Retina (tissue), 1 donor: Measurements from ENCODE around the gene SMIM13.

ENCODE experiments used
- DNase-seq: peaks from one replicate; pipeline ENCODE4 v3.0.0-alpha.2; 2016

SMIM13 gene

DNA sequence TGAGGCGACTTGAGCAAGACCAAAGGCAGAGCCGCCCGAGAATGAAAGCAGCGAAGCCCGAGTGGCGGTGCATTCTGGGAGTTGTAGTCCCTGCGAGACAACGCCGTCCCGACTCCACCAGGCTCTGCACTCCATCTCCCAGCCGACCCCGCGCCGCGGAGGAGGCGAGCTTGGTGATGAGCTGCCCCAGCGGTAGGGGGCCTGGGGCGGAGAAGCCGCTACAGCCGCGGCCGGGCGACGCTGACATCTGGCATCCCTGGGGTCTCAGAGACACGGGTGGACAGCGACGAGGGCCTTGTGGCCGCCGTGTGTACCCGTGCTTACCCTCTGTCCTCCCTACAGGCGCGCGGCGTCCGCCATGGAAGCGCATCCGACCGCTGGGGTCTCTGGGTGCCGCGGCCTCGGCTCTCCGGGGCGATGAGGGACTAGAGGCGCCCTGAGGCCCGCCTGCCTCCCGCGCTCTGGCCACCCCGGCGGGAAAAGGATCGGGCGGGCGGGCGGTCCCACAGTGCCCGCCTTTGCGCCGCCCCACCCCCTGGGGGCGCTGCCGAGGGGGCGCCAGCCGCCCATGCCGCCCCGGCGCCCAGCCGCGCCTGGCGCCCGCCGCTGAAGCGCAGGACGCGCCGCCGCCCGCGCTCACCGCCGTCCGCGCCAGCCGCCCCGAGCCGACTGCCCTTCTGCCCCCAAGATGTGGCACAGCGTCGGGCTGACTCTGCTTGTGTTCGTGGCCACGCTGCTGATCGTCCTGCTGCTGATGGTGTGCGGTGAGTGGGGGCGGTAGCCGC is at the start of gene SMIM13:
Gene SMIM13 (plus strand): TSS at position 209 of the 785 bp plus-strand sequence. CDS start 480 bp downstream, at position 689.
- DNase-seq, result peak; percentile 99

DNA sequence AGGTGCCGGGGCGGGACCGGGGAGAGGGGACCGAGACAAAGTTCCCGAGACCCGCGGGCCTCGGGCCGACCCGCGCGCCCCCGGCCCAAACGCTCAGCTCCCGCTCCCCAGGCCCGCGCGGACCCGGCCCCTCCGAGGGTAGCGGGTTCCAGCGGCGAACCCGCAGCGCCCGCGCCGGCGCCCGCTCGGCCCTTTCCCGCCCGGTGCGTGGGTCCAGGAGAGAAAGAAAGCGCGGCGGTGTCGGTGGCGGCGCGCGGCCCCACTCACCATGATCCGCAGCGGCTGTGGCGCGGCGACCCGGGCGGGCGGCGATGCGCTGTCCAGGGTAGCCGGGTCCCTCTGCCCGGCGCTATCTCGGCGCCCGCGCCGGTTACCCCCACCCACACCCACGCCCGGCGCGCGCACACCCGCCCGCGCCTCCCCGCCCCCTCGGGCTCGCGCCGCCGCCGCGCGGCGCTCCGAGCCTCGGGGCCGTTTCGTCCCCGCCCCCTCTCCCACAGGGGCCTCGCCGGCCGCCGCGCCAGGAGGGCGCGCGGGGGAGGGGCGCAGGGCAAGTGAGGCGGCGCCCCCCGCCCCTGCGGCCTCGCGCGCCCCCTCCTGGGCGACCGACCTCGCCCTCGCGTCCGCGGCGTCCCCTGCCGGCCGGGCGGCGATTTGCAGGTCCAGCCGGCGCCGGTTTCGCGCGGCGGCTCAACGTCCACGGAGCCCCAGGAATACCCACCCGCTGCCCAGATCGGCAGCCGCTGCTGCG is 49.5 kb upstream of the SMIM13 start, which contains the start of gene ELOVL2:
Gene ELOVL2 (minus strand): TSS at position 345 of the 751 bp plus-strand sequence. CDS start 75 bp downstream, at position 270.
- DNase-seq, result peak; percentile 74

DNA sequence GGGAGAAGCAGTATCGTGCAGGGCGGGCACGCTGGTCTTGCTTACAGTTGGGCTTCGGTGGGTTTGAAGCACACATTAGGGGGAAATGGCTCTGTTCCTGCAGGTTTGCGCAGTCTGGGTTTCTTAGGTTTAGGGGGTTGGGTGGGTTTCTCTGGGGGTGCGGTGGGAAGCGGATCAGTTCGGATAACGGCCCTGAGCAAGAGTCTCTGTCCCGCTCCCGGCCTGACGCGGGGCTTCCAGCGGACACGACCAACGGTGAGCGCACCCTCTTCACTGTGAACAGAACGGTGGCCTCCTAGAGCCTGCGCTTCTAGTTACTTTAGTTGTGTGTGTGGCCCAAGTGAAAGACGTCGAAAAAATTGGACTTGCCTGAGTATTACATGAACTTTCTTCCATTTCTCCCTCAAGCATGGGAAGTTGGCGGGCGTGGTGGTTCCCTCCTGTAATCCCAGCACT is 48.9 kb upstream of the SMIM13 start:
- DNase-seq, result no peak

DNA sequence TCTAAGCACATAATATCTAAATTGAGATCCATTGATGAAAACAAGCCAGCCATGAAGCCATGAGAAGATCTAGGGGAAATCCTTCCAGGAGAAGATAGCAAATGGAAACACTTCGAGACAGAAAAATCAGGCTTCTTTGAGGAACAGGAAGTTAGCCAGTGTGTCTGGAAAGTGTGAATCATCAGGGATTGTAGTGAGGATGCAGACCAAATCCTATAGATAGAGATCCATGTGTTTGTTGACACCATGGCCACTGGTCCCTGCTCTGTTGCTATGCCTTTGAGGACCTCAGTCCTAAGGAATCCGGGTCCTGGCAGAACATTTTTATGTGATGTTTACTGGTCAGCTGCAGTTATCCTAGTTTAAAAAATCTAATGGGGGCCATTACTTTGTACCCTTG is 42.9 kb upstream of the SMIM13 start:
- DNase-seq, result no peak

DNA sequence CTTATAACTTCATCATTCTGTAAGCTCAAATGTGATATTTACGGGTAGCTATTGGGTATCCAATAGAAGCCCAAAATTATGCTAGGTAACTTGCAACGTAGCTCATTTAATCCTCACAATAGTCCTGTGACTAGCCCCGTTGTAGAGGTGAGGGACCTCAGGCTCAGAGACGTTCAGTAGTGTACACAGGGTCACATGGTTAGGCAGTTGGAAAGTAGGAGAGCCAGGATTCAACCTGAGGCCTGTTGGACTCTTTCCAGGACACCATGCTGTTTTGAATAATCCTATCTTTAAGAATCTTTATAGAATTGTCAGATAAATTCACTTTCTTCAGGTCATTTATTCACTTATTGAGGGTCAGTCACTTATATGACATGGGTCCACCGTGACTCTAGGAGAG is 40.3 kb upstream of the SMIM13 start:
- DNase-seq, result no peak

DNA sequence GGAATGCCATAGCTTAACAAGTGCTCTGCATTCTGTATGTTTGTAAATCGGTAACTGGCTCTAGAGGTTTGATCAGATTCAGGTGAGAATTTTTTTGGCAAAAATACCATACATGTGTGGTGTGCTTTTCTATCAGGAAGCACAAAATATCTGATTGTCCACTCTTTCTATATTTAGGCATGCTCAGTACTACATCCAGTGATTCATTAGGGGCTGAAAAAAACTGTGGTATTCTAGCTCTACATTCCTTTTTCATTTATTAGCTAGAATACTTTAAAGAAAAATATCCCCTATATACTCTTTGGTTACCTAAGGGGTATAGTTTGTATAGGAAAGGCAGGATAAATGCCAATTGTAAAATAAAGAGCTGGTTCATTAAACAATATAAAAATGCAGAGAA is 38.9 kb upstream of the SMIM13 start:
- no peak for DNase-seq

DNA sequence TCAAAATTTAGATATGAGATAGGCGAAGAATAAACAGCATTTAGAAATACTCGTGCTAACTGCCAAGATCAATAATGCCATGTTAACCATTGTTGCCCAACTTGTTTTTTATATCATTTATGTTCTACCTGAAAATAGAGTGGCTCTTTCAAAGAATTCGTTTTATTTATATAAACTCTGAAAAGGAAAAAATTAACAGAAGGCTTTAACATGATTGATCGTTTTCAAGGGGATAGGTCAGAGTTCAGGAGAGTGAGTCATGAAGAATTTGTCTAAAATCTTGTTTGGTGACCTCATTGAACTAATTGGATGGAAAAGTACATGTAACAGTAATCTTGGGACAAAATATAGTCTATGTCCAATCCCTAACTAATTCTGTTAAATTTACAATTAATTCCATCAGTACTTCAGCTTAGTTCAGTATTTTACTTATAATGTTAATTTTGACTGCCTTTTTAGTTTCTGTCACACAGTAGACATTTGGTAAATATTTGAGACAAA is 38.5 kb upstream of the SMIM13 start:
- DNase-seq, result no peak

DNA sequence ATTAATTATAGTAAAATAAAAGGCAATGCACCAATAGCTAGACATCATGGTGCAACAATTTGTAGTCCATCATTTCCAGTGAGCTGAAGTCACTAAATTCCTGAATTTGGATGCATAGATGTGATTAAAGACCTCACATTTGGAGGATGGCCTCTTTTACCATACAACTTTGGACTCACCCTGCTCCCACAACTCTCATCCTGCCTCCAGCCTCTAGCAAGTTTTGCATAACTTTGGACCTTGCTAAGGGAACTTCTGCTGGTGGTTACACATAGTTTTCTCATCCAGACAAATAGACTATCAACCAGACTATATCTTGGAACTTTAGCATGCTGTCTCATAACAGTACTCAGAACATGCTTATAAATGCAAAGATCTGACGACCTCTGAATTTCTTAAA is 36.8 kb upstream of the SMIM13 start:
- DNase-seq, result no peak

DNA sequence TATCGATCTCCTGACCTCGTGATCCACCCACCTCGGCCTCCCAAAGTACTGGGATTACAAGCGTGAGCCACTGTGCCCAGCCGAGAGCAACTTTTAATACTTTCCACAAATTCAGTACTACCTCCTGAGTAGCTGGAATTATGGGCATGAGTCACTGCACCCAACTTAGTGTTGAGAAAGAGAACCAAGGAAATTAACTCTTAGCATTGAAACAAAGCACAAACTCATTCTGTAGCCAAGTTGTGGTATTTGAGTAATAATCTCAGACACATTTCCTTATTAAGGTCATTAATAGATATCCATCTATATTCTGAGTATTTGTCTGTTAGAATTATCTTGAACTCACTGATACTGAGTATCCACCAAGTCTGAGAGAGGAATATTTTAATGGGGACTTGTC is 35.2 kb upstream of the SMIM13 start:
- no peak for DNase-seq

DNA sequence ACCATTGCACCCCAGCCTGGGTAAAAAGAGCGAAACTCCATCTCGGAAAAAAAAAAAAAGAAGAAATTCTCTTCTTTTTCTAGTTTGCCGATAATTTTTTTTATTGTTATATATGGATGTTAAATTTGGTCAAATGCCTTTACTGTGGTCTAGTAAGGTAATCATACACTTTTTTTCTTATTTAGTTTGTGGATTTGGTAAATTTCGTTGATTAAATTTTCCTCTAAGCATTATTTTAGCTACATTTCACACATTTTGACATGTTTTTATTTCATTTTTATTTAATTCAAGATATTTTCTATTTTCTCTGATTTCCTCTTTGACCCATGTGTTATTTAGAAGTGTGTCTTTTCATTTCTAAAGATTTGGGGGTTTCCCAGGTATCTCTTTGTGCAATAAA is 31.6 kb upstream of the SMIM13 start:
- no peak for DNase-seq

GRCh38 chr6:11062715-11063114 is 30.9 kb upstream of the SMIM13 start:
- no peak for DNase-seq

DNA sequence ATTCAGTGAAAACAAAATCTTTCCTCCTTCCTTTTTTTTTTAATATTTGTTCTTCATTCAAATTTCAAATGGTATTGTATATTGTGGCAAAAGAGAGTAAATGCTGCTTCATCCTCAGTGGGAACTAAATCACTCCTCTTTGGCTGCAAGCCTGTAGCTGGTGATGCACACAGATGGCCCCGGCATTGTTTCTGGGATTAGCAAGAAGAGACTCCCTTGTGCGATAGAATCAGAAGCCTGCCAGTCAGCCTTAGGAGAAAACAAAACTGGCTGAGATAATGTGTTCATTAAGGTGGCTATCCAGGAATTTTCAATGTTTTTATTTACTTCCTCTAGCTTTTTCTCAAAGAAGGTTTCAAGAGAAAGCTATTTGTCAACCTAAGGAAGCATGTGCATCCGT is 28.8 kb upstream of the SMIM13 start:
- DNase-seq, result peak; percentile 24

GRCh38 chr6:11065436-11066202 is 28.0 kb upstream of the SMIM13 start:
- no peak for DNase-seq

- no peak for DNase-seq
Observed at GRCh38 chr6:11066505-11067347, 26.9 kb upstream of the SMIM13 start.

GRCh38 chr6:11067348-11067747 is 26.3 kb upstream of the SMIM13 start:
- no peak for DNase-seq

DNA sequence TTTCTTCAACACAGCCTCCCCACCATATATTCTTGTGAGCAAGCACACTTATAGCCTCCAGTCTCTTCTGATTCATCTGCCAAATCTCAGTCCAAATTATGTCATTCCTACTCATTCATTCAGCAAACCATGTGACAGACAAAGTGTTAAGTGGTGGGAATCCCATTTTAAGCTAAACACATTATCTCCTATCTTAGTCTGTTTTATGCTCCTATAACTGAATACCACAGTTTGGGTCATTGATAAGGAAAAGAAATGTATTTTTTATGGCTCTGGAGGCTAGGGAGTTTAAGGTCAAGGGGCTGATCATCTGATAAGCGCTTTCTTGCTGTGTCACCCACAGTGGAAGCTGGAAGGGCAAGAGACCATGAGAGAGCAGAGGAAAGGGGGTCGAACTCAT is 23.9 kb upstream of the SMIM13 start:
- DNase-seq, result no peak

GRCh38 chr6:11072101-11072500 is 21.5 kb upstream of the SMIM13 start:
- no peak for DNase-seq

- DNase-seq, result no peak
Observed at GRCh38 chr6:11076540-11076939, 17.1 kb upstream of the SMIM13 start.

DNA sequence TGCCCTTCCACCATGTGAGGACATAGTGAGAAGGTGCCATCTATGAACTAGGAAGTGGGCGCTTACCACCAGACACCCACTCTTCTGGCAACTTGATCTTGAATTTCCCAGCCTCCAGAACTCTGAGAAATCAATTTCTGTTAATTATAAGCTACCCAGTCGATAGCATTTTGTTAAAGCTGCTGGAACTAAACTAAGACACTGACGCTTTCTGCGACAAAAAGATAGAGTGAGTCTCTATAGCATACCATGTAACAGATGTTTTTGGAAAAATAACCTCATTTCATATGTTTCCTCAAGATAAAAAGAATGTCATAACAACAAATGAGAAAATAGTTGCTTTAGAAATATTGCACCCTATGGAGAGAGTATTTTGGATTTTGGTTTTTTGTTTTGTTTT is 15.4 kb upstream of the SMIM13 start:
- DNase-seq, result no peak

- no peak for DNase-seq
Observed at GRCh38 chr6:11080296-11080695, 13.3 kb upstream of the SMIM13 start.

DNA sequence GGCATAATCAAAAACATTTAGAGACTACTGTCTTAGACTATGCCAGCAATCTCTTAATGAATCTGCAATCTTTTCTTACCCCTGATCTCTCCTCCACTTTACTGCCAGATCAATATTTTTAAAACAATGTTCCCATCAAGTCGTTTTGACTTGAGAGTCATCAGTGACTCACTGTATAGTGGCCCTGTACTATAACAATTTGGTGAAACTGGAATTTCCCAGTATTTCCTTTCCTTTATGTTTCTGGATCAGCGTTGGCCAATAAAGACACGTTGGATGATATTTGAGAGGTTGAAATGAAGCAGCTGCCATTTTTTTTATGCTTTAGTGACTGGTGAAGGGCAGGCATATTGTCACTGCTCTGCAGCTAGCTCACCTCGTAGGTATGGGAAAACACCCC is 10.1 kb upstream of the SMIM13 start:
- DNase-seq, result no peak

DNA sequence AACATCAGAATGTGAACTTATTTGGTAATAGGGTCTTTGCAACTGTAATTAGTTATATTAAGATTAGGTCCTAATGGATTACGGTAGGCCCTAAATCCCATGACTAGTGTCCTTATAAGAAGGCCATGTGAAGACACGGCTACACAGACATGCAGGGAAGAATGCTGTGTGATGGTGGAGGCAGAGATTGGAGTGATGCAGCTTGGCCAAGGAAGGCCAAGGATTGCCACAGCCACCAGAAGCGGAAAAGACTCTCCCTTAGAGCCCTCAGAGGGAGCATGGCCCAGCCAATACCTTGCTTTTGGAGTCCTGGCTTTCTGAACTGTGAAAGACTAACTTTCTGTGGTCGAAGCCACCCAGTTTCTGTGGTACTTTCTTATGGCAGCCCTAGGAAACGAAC is 9.7 kb upstream of the SMIM13 start:
- no peak for DNase-seq
